Putamen (tissue), 1 donor: ENCODE measurements around the gene DVL2.
"Not testable (repeated sequence)": the region's sequence is repeated elsewhere in the genome, so short reads cannot be mapped to it uniquely, and the experiment has no call there.

Experiments used
- DNase-seq: peaks from one replicate; pipeline ENCODE4 v3.0.0-alpha.2; 2016; ENCODE audit warnings: low spot score

The DVL2 gene

DNA sequence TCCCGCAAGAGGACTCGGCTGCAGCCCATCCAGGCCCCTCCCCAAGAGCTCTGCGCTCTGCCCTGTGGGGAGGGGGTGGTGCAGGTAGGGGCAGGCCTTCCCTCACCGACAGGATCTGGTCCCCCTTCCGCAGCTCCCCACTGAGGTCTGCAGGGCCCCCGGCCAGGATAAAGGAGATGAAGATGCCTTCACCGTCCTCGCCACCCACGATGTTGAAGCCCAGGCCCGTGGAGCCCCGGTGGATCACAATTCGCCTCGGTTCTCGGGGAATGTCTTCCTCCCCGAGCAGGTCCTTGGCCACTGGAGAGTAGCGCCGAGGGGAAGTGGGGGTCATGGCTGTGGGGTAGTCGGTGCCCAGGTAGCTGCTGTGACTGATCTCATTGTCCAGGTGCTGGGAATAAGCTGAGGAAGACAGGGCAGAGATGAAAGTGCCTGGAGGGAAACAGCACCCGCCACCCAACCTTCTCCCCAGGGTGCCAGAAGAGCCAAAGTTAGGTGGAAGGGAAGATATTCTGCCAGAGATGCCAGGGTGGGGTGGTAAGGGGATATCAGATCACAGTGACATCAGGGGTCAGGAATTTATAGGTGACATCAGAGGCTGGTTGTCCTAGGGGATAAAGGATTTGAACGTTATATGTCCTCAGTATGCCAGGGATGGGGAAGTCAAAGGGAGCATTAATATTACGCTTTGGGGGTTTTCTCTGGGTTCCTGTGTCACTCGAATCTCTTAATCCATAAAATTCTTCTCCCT, 37.5 kb downstream of the DVL2 start:
- DNase-seq = no peak

DNA sequence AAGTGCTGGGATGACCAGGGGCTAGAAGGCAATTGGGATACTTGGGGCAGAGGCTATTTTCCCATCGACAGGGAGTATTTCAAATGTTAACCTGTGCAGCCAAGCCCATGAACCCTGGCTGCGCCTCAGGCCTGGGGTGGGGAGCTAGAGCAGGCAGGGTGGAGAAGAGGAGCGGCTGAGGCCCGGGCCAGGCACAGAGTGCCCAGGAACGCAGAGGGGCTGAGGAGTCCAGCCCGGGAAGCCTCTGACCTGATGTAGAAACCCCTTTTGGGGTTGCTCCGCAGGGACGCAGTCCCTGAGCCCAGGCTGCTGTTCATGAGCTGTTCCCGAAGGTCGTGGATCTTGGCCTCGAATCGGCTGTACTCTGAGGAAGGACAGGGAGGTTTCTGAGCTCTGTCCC, 38.3 kb downstream of the DVL2 start:
- DNase-seq = no peak

DNA sequence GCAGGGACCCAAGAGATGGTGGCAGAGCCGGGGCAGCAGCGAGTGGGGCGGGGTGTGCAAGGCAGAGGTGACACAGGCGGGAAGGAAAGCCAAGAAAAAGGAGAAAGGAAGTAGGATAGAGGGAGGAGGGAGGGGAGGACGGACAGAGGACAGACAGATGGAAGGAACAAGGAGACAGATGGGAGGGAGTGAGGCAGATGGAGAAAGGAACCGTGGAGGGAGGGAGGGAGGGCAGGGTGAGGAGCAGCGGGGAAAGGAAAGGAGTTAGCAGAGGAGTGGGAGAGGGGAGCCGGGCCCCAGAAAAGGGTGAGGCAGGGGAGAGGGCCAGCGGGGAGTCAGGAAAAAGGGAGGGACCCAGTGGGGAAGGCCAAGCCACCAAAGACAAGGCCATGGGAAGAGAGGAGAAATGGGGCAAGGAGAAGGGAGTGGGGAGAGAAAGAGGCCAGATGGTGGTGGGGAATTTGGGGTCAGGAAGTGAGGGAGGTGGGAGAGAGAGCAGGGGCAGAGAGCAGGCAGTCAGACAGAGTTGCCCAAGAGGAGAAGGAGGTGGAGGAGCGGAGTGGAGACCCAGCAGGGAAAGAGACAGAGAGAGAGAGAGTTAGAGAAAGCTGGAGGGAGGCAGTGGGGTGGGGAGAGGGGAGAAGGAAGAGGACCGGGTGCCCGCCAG, 41.9 kb downstream of the DVL2 start:
- DNase-seq = no peak

DNA sequence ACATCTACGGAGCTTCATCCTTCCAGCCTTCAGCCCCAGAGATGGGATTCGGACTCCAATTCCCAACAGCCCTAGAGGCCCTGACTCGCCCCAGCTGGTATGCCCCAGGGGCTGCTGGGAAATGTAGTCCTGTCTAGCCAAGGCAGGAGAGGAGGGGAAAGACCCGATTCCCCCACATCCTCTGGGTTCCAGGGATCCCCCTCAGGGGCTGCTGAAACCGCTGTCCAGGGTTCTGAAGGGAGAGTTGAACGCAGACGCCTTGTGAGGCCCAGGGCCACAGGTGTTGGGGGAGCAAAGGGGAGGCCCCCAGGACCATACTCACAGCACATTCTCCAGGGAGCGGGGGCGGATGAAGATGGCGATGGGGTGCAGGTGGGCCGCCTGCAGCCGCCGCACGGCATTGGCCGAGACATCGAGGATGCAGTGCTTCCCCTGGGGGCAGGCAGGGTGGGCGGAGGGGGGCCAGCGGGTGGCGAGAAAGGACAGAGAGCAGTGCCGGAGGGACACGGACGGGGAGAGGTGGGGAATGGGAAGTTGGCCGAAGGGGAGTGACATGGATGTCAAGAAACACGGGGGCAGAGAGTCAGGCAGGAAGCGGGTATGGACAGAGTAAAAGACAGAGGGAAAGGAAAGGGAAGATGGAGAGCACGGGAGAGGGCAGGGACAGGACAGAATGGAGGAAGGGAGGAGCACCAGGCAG, 42.6 kb downstream of the DVL2 start:
- no peak for DNase-seq

DNA sequence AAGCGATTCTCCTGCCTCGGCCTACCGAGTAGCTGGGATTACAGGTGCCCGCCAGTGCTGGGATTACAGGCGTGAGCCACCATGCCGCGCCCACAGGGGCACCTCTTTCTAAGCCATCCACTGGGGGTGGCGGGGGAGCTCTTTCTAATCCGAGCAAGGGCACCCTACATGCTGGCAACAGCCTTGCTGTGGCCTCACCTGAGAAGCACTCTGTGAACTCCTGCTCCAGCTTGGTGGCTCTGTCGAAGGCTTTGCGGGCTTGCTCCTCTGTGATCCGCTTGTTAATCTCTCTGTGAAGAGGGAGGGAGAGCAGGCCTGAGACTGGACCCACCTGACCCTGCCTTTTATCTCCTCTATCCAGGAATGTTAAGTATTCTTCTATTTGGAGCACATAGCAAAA, 43.2 kb downstream of the DVL2 start:
- no peak for DNase-seq

DNA sequence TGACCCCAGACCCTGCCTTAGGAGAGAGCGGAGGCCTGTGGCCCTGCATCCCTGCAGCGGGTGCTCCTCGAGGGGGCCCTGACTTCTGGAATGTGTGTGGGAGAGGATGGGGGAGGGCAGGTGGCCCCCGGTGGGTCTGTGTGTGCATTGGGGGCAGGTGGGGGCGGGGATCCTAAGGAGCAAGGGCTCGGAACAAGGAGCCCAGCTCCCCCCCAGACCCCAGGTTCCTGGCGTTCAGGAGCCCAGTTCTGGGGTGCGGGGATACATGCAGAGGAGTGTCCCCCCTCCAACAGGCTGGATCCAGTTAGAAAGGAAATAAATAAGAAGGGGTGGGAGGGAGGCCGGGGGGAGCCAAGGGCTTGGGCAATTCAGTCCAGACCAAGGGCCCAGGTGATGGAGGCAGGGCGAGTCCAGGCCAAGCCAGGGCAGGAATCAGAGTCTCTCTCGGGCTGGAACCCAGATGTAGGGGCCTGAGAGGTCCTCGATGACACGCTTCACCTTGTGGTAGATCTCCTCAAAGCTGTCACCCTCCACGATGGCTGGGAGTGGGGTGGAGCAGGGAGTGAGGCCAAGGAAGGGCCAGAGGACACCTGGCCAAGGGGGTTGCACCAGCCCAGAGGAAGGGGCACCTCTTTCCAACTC, 43.9 kb downstream of the DVL2 start:
- DNase-seq = no peak

DNA sequence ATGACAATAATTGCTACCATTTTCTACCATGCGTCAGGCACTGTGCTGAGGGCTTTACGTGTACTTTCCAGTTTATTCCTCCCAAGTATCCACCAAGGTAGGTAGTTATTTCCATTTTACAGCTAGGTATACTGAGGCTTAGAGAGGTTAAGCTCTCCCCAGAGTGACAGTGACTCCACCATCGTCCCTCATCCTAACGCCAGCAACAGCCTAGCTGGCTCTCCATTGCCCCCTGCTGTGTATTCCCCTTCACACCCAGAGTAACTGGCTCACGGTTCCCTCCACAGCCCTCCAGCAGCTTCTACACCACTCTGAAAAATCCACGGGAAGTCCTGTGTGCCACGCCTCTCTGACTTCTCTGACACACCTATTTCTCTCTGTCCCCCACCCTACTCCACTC, 48.1 kb downstream of the DVL2 start:
- no peak for DNase-seq

DNA sequence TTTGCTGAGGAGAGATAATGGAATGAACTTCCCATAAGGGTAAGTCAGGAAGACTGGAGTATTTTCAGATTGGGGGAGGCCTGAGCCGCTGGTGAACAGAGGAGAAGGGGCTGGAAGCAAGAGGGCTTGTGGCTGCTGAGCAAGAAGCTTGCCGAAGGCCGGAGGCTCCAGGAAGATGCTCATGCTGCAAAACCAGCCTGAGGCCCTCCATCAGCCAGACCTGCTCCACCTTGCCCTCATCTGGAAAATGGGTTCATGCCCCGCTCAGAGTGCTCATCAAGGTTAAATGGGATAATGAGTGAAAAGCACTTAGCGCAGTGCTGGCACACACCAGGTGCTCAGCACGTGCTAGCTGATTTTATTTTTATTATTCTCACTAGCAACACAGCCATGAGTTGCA, 49.7 kb downstream of the DVL2 start:
- DNase-seq = no peak

DNA sequence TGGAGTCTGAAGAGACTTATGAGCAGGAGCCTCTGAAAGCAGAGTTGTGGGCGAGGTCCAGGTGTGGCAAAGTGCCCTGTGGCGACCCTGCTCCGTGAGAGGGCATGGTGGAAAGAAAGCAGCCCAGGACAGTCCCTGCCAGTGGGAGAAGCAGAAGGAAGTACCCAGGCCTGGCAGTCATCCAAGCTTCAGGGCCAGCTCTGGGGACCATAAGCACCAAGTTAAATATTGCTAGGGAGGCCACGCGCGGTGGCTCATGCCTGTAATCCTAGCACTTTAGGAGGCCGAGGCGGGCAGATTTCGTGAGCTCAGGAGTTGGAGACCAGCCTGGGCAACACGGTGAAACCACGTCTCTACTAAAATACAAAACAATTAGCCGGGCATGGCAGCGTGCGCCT, 50.2 kb downstream of the DVL2 start:
- no peak for DNase-seq

DNA sequence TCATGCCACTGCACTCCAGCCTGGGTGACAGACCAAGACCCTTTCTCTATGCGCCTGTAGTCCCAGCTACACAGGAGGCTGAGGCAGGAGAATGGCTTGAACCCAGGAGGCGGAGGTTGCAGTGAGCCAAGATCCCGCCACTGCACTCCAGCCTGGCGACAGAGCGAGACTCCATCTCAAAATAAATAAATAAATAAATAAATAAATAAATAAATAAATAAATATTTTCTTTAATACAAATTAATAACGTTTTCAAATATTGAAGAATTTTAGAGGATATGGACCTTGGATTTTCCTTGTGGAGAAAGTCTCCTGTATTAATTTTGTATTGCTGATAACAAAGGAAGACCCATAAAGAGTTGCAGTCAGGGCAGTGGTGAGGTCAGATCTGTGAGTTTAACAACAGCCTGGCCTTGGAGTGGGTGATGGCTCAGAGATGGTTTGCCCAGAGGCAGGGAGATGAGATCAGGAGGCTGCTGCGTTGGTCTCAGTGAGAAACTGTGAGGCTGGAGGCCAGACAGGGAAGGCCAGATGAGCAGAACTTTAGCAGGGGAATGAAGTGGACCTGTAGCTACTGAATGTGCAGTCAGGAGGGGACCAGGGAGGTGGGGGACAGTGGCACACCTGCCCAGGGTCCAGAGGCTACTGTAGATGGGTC, 50.8 kb downstream of the DVL2 start:
- no peak for DNase-seq

DNA sequence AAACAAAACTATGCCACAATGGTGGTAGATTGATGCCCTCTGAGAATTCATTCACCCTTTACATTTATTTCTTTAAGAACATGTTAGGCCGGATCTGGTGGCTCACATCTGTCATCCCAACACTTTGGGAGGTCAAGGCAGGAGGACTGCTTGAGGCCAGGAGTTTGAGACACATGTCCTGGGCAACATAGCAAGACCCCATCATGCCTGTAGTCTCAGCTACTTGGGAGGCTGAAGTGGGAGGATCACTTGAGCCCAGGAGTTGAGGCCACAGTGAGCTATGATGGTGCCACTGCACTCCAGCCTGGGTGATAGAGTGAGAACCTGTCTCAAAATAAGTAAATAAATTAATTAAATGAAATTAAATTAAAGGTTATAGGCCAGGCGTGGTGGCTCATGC, 52.2 kb downstream of the DVL2 start:
- not testable (repeated sequence) for DNase-seq

DNA sequence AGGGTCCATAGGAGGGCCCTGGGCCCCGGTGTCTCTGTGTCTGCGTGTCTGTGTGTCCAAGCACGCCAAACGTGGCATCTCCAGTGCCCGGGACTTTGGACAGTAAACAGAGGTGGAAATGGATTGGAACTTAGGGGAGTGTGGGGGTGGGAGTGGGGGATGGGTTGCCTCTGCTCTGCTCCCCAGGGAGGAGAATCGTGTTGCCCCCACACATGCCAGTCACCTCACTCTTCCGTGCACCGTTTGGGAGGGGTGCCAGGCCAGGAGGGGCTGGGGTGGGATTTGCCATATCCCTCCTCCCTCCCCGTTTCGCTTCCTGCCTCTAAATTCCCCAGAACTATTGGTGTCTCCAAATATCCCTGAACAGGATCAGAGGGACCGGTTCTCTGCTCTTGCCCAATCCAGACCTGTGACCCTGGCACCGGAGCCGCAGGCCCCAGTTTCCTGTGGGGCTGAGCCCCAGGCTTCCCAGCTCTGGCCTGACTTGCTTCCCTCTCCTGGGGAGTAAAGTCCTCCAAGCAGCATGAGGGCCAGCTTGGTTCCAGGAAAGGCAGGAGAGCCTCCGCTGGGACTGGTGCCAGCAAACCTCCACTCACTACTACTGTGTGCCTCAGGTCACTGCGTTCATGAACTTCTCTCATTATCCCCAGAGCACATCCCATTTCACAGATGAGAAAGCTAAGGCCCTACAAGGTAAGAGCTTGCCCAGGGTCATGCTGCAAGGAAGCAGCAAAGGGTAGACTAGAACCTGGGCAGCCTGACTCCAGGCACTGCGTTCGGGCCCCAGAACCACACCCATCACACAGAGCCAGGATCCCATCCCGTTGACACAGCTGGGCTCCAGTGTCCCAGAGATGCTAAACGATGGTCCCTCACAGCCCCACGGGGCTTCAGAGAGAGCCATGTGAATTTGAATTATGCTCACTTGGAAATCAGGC, 54.7 kb downstream of the DVL2 start, which contains the start of gene ASGR1:
ASGR1 (minus strand) TSS at position 54 of the 938 bp plus-strand sequence. CDS start 807 bp downstream, outside the sequence.
- DNase-seq = no peak

DNA sequence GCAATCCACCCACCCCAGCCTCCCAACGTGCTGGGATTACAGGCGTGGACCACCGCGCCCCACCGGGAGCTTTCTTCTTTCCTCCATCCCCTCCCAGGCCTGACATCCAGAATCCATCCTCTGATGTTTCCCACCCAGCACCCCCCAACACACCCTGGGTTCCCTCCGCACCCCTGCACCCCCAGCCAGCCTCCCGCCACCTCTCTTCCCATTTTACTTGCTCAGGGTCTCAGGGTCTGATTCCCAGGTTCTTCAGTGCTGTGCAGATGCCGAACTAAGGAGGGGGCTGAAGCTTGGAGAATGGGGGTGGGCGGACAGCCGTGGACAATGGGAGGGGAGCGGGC, 55.4 kb downstream of the DVL2 start:
- no peak for DNase-seq

DNA sequence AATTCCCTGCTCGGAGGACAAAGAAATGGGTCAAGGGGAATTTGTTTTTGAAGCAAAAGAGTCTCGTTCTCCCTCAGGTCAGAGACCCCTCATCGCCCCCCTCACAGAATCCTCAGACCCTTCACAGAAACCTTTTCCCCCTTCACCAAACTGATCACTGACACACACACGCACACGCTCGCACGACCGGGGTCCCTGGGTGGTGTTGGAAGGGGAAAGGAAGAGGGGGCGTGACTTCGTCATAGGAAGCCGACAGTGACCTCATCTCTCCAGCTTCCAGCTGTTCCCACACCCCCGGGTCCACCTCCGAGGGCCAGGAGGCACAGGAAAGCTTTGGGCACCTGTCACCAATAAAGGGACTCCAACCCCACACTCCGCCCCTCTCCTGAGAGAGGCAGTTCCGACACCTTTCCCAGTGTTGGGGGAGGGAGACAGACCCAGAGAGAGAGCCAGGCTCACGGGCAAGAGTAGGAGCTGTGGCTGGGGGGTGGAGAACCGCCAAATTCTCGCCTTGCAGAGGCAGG, 56.3 kb downstream of the DVL2 start:
- no peak for DNase-seq

DNA sequence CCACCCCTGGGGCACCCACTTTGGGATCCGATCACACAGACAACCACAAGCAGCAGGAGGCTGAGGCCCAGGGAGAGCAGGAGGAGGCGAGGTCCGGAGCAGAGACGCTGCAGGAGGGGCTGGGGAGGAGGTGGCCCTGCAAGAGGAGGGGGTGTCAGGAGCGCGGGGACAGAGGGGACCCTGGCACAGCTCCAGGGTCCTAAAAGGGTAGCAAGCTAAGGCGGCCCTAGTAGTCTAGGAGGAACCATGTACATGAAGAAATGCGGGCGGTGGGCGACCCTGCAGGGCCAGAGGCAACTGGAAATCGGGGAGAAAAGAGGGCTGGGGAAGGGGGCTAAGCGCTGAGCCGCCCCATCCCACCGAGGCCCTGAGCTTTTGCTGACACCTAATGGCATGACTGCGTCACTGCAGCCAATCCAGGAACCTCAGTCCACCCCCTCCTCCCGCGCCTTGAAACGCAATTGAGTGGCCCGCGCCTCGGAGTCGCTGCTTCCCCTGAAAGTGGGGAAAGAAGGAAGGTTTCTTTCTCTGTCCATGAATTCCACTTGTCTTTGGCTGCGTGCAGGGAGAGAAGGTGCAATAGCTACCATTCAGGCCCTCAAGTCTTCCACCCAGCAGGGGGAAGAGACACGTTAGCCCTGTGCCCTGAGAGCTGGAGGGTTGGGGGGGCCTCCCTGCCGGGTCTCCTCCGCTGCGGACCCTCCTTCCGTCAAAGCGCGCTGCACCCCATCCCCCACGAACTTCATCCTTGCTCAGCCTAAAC, 56.9 kb downstream of the DVL2 start:
- peak; percentile 48 for DNase-seq

DNA sequence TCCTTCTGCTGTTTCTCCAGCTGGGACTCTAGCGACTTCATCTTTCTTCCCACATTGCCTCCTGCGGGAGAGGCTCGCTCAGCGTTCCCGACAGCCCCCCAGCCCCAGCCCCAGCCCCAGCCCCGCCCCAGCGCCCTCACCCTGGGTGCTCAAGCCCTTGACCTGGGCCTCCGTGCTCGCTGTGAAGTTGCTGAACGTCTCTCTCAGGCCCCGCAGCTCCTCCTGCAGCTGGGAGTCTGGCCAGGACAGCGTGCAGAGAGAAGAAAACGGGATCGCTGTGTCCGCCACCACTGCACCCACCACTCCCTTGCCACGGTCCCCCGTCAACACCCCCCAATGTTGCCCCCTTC, 57.5 kb downstream of the DVL2 start:
- DNase-seq = no peak

DNA sequence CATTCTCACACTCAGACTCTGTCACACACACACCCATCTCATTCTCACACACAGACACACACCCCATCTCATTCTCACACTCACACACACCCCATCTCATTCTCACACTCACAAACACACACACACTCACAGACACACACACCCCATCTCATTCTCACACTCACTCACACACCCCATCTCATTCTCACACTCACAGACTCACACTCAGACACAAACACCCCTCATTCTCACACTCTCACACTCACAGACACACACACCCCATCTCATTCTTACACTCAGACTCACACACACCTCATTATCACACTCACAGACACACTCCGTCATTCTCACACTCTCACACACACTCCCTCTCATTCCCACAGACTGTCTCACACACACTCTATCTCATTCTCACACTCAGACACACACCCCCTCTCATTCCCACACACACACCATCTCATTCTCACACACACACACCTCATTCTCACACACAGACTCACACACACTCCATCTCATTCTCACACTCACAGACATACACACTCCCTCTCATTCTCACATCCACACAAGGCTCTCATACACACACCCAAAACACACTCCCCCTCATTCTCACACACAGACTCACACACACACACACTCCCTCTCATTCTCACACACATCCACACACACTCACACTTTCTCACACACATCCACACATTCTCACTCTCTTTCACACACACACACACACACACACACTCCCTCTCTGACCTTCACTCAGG, 58.0 kb downstream of the DVL2 start:
- DNase-seq = no peak
